Smooth muscle cell (in vitro differentiated cells): Measurements from ENCODE around the gene RNF112. TPM values are rescaled to one million over a fixed set of nuclear protein-coding genes. Genes with fewer than 3 reads are reported as not detected.
A peak's percentile ranks its signal among the peaks of the same experiment; 100 is the strongest.

Source experiments
- DNase-seq: peaks from one replicate; lab custom pipeline; 2025; ENCODE audit not compliant: unreplicated experiment; lab: John Stamatoyannopoulos, UW
- H2AFZ ChIP-seq: fragments of 200-600 bp; sonication (generic); 2 replicates; pipeline ENCODE4 v1.6.0; 2016; ENCODE audit warnings: antibody characterized with exemption, low read depth, mild to moderate bottlenecking
- H3F3A ChIP-seq: fragments of 200-600 bp; sonication (generic); 2 replicates; pipeline ENCODE4 v1.6.0; 2017; ENCODE audit warnings: antibody characterized with exemption, low read depth
- H3K27ac ChIP-seq: fragments of 200-600 bp; sonication (generic); 2 replicates; pipeline ENCODE4 v1.5.1; 2016; ENCODE audit warnings: low read depth, mild to moderate bottlenecking
- H3K27me3 ChIP-seq: fragments of 200-600 bp; sonication (generic); 2 replicates; pipeline ENCODE4 v1.6.1; 2016; ENCODE audit warnings: low read depth, mild to moderate bottlenecking
- H3K36me3 ChIP-seq: fragments of 200-600 bp; sonication (generic); 2 replicates; pipeline ENCODE4 v1.5.1; 2016; ENCODE audit warnings: low read depth
- H3K4me1 ChIP-seq: fragments of 200-600 bp; sonication (generic); 2 replicates; pipeline ENCODE4 v1.5.1; 2016; ENCODE audit warnings: low read depth
- H3K4me2 ChIP-seq: fragments of 200-600 bp; sonication (generic); 2 replicates; pipeline ENCODE4 v1.6.0; 2016; ENCODE audit warnings: mild to moderate bottlenecking
- H3K4me3 ChIP-seq: fragments of 200-600 bp; sonication (generic); 2 replicates; pipeline ENCODE4 v1.5.1; 2016; ENCODE audit warnings: mild to moderate bottlenecking
- H3K79me2 ChIP-seq: fragments of 200-600 bp; sonication (generic); 2 replicates; pipeline ENCODE4 v1.6.0; 2016; ENCODE audit warnings: low read depth, mild to moderate bottlenecking
- H3K9ac ChIP-seq: fragments of 200-600 bp; sonication (generic); 2 replicates; pipeline ENCODE4 v1.6.0; 2016; ENCODE audit warnings: low read depth
- H3K9me3 ChIP-seq: fragments of 200-600 bp; sonication (generic); replicated peaks from 2 replicates; pipeline ENCODE4 v1.5.1; 2016; ENCODE audit warnings: low read depth
- H4K20me1 ChIP-seq: fragments of 200-600 bp; sonication (generic); 2 replicates; pipeline ENCODE4 v1.6.0; 2016; ENCODE audit warnings: low read depth
- WGBS: methylation state at CpG from one replicate; pipeline ENCODE4 v1.1.7; 2016; ENCODE audit warnings: low lambda C conversion rate; 5-methylcytosine and 5-hydroxymethylcytosine counted together
- polyA plus RNA-seq: library from polyadenylated mRNA; unstranded; fragments of >200 nt; fragmentation: Nextera tagmentation; extraction: Ambion mirVana; gene quantifications from 2 replicates; pipeline ENCODE4 v1.2.1, GENCODE V29; 2016
- total RNA-seq: library from RNA; depleted of rRNA; stranded (reverse); fragments of >200 nt; gene quantifications from 2 replicates; pipeline ENCODE4 v1.2.3, GENCODE V29; 2014
- TF ChIP-seq, protein P1 (sequence below): fragments of 200-600 bp; sonication (generic); IDR thresholded peaks from 2 replicates; pipeline ENCODE4 v1.5.1; 2017; ENCODE audit warnings: borderline replicate concordance, mild to moderate bottlenecking, antibody characterized with exemption; ENCODE audit not compliant: insufficient read depth, poor library complexity, severe bottlenecking

RNF112 gene
- total and polyA plus RNA-seq, 2 experiments from 2014 or later = 4.6 to 7.2 TPM

DNA sequence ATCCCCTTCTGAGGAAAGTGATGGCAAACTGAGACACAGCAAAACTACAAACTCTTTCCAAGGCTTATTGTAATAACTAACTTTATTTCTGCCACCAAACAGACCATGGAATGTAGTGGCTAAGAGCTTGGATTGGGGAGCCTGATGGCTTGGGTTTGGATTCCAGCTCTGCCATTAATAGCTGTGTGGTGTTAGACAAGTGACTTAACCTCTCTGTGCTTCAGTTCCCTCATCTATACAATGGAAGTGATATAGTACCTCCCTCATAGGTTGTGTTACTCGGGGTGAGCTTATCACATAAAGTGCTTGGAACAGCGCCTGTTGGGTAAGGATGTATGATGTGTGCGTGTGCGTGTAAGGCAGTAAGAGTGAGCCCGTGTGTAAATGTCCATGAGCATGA is 5.9 kb upstream of the RNF112 start:
- no peak overlapping the region for H3K9ac ChIP-seq
- no peak overlapping the region for H3K4me2 ChIP-seq
- no peaks in the 10 kb centered on the region for H3K9me3 ChIP-seq
- no peaks in the 10 kb centered on the region for H3K27me3 ChIP-seq
- H4K20me1 ChIP-seq = no peaks in the 10 kb centered on the region
- no peak overlapping the region for H3K4me3 ChIP-seq
- H3K27ac ChIP-seq = no peak overlapping the region
- H2AFZ ChIP-seq = no peak overlapping the region
- 96% methylated on average over 5 of the region's 5 CpGs for WGBS
- H3K79me2 ChIP-seq = no peaks in the 10 kb centered on the region
- H3K36me3 ChIP-seq = no peaks in the 10 kb centered on the region
- no peak for DNase-seq
- peaks cover 3% of the 10 kb centered on the region for H3K4me1 ChIP-seq
- peaks cover 15% of the 10 kb centered on the region for H3F3A ChIP-seq
- TF ChIP-seq, protein P1, sequence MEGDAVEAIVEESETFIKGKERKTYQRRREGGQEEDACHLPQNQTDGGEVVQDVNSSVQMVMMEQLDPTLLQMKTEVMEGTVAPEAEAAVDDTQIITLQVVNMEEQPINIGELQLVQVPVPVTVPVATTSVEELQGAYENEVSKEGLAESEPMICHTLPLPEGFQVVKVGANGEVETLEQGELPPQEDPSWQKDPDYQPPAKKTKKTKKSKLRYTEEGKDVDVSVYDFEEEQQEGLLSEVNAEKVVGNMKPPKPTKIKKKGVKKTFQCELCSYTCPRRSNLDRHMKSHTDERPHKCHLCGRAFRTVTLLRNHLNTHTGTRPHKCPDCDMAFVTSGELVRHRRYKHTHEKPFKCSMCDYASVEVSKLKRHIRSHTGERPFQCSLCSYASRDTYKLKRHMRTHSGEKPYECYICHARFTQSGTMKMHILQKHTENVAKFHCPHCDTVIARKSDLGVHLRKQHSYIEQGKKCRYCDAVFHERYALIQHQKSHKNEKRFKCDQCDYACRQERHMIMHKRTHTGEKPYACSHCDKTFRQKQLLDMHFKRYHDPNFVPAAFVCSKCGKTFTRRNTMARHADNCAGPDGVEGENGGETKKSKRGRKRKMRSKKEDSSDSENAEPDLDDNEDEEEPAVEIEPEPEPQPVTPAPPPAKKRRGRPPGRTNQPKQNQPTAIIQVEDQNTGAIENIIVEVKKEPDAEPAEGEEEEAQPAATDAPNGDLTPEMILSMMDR = no peak

DNA sequence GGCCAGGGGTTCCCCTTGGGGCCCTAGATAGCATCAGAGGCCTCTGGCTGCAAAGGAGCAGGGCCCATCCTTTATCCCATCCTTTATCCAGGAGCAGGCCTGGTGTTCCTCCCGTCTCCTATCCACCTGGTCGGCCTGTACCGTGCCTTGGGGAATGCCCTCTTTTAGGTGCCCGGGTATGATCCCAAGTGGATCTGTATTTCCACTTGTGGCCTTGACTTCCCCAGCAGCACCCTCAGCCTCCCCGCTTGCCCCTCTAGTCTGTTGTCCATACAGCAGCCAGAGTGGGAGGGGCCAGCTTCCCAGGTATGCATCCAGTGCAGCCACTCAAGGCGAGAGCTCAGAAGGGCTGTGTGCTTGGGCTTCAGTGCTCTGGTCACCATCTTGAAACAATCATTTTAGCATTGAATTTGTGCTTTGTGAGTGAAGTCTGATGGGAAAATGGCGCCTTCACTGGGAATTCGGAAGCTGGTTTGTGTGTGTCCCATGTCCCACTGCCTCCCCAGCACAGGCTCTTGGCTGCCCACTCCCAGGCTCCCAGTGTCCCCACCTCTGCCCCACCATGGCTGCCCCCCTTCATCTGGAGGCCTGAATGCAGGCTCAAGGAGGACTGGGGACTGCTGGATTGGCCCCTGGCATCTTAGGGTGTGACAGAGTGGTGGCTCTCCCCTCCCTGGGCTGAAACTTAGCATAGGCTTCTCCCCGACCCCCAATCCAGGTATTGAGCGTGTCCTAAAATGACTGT is 3.3 kb upstream of the RNF112 start:
- no peaks in the 10 kb centered on the region for H3K79me2 ChIP-seq
- H3K4me3 ChIP-seq = no peak overlapping the region
- H3F3A ChIP-seq = peaks cover 9% of the 10 kb centered on the region
- no peaks in the 10 kb centered on the region for H3K27me3 ChIP-seq
- H3K4me2 ChIP-seq = no peak overlapping the region
- H3K4me1 ChIP-seq = peaks cover 10% of the 10 kb centered on the region
- H3K9ac ChIP-seq = no peak overlapping the region
- H2AFZ ChIP-seq = no peak overlapping the region
- H4K20me1 ChIP-seq = no peaks in the 10 kb centered on the region
- WGBS = 93% methylated on average over 10 of the region's 10 CpGs
- no peaks in the 10 kb centered on the region for H3K9me3 ChIP-seq
- H3K27ac ChIP-seq = peak overlapping the region; percentile 3
- no peak for DNase-seq
- TF ChIP-seq, protein P1 = no peak
- no peaks in the 10 kb centered on the region for H3K36me3 ChIP-seq

DNA sequence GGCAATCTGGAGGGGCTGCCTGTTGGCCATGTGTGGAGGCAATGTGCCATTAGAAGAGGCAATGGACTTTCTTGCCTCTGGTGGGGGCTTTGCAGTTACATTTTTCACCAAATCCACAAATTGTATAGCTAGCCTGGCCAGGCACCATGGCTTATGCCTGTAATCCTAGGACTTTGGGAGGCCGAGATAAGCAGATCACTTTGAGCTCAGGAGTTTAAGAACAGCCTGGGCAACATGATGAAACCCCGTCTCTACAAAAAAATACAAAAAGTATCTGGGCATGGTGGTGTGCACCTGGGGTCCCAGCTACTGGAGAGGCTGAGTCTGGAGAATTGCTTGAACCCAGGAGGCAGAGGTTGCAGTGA is 2.7 kb upstream of the RNF112 start:
- no peaks in the 10 kb centered on the region for H3K36me3 ChIP-seq
- H3F3A ChIP-seq = peaks cover 9% of the 10 kb centered on the region
- 3% methylated on average over 2 of the region's 2 CpGs for WGBS
- no peak overlapping the region for H3K9ac ChIP-seq
- DNase-seq = no peak
- H3K4me3 ChIP-seq = no peak overlapping the region
- no peaks in the 10 kb centered on the region for H3K9me3 ChIP-seq
- no peaks in the 10 kb centered on the region for H4K20me1 ChIP-seq
- no peak overlapping the region for H3K4me2 ChIP-seq
- no peak overlapping the region for H2AFZ ChIP-seq
- TF ChIP-seq, protein P1 = no peak
- H3K27ac ChIP-seq = peak overlapping the region; percentile 3
- H3K4me1 ChIP-seq = peaks cover 10% of the 10 kb centered on the region
- H3K79me2 ChIP-seq = no peaks in the 10 kb centered on the region
- no peaks in the 10 kb centered on the region for H3K27me3 ChIP-seq

DNA sequence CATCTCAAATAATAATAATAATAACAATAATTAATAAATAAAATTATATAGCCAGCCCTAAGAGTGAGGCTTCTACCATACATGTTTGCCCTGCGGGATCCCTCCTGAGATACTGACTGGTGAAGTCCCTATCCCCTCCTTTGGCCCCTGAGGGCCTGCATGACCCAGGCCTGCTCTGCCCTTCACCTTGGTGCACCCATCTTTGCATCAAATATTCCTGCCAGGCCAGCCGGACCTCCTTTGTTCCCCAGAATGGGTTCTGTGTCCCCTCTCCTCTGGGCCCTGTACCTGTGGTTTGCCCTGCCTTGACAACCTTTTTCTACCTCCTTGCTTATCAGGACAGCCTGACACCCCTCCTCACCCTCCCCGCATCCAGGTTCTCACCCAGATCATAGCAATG is 2.0 kb upstream of the RNF112 start:
- Histone ChIP-seq H3K27ac (peak overlapping the region; percentile 50), H3K4me3 (no peak overlapping the region), H3K36me3 (no peaks in the 10 kb centered on the region), H3K79me2 (no peaks in the 10 kb centered on the region), H2AFZ (no peak overlapping the region), H3F3A (peaks cover 9% of the 10 kb centered on the region), H3K9ac (no peak overlapping the region), H3K9me3 (no peaks in the 10 kb centered on the region), H3K4me2 (peak overlapping the region; percentile 4), H3K27me3 (no peaks in the 10 kb centered on the region), H4K20me1 (no peaks in the 10 kb centered on the region), H3K4me1 (peaks cover 10% of the 10 kb centered on the region)
- TF ChIP-seq, protein P1 = no peak
- no peak for DNase-seq
- WGBS = 100% methylated on average over 3 of the region's 3 CpGs
